Large intestine (tissue), 3 donors: ENCODE measurements around the gene KCNJ6. TPM values are rescaled to one million over a fixed set of nuclear protein-coding genes. Genes with fewer than 3 reads are reported as not detected.

Source experiments
- DNase-seq, 2 donors: peaks; one replicate each; pipeline versions ENCODE4 v3.0.0 to v3.0.0-alpha.2; 2013
- H3K27ac ChIP-seq: one replicate; pipeline ENCODE4 v1.5.1; 2013; ENCODE audit warnings: low read length
- H3K27me3 ChIP-seq: 2 replicates; pipeline ENCODE4 v1.6.1; 2013; ENCODE audit warnings: low read length; ENCODE audit not compliant: control insufficient read depth, insufficient read depth
- H3K36me3 ChIP-seq: 2 replicates; pipeline ENCODE4 v1.6.1; 2013; ENCODE audit warnings: low read length; ENCODE audit not compliant: control insufficient read depth, insufficient read depth
- H3K4me1 ChIP-seq: one replicate; pipeline ENCODE4 v1.6.1; 2013; ENCODE audit warnings: low read length; ENCODE audit not compliant: control insufficient read depth, insufficient read depth
- H3K4me3 ChIP-seq: one replicate; pipeline ENCODE4 v1.5.1; 2013; ENCODE audit warnings: low read length
- H3K9me3 ChIP-seq: one replicate; pipeline ENCODE4 v1.6.1; 2013; ENCODE audit warnings: mild to moderate bottlenecking, low read depth, low read length, moderate library complexity; ENCODE audit not compliant: control insufficient read depth
- WGBS: methylation state at CpG from one replicate; pipeline ENCODE4 v1.1.5; 2013; ENCODE audit warnings: low lambda C conversion rate; ENCODE audit not compliant: insufficient coverage; 5-methylcytosine and 5-hydroxymethylcytosine counted together
- polyA plus RNA-seq: library from polyadenylated mRNA; unstranded; fragments of 120-200 nt; gene quantifications from one replicate; pipeline ENCODE4 v1.2.1, GENCODE V29; 2013

KCNJ6 gene
- polyA plus RNA-seq, 1 donor: 0.39 TPM

GRCh38 chr21:37622755-37623154 lies 293.5 kb downstream of the KCNJ6 start:
- Histone ChIP-seq H3K4me1 (no peaks in the 10 kb centered on the region), H3K9me3 (no peaks in the 10 kb centered on the region), H3K27ac (no peak overlapping the region), H3K4me3 (no peak overlapping the region), H3K27me3 (no peaks in the 10 kb centered on the region), H3K36me3 (no peaks in the 10 kb centered on the region)
- WGBS: no CpG with 5 or more reads among the region's 8 CpGs
- no peak for DNase-seq

- Histone ChIP-seq H3K4me1 (no peaks in the 10 kb centered on the region), H3K9me3 (no peaks in the 10 kb centered on the region), H3K4me3 (no peak overlapping the region), H3K36me3 (no peaks in the 10 kb centered on the region), H3K27ac (no peak overlapping the region), H3K27me3 (no peaks in the 10 kb centered on the region)
- DNase-seq: no peak
These were observed 295.9 kb downstream of the KCNJ6 start for GRCh38 chr21:37620401-37620800.

GRCh38 chr21:37619464-37619974 lies 296.7 kb downstream of the KCNJ6 start:
- Histone ChIP-seq H3K9me3 (no peaks in the 10 kb centered on the region), H3K36me3 (no peaks in the 10 kb centered on the region), H3K27me3 (no peaks in the 10 kb centered on the region), H3K4me3 (no peak overlapping the region), H3K4me1 (no peaks in the 10 kb centered on the region), H3K27ac (no peak overlapping the region)
- 100% methylated on average over 2 of the region's 7 CpGs for WGBS
- no peak for DNase-seq

- WGBS: 50% methylated on average over 1 of the region's 7 CpGs
- DNase-seq: no peak
- Histone ChIP-seq H3K27me3 (no peaks in the 10 kb centered on the region), H3K4me1 (no peaks in the 10 kb centered on the region), H3K9me3 (no peaks in the 10 kb centered on the region), H3K27ac (no peak overlapping the region), H3K4me3 (no peak overlapping the region), H3K36me3 (no peaks in the 10 kb centered on the region)
These were observed 298.2 kb downstream of the KCNJ6 start for GRCh38 chr21:37618081-37618480.

- no CpG with 5 or more reads among the region's 6 CpGs for WGBS
- Histone ChIP-seq H3K27me3 (no peaks in the 10 kb centered on the region), H3K36me3 (no peaks in the 10 kb centered on the region), H3K27ac (no peak overlapping the region), H3K9me3 (no peaks in the 10 kb centered on the region), H3K4me1 (no peaks in the 10 kb centered on the region), H3K4me3 (no peak overlapping the region)
- DNase-seq: no peak
These were observed 300.3 kb downstream of the KCNJ6 start for GRCh38 chr21:37615962-37616361.

- no peaks in the 10 kb centered on the region for H3K4me1 ChIP-seq
- no peak overlapping the region for H3K27ac ChIP-seq
- 100% methylated on average over 1 of the region's 11 CpGs for WGBS
- H3K36me3 ChIP-seq: no peaks in the 10 kb centered on the region
- DNase-seq: no peak
- H3K4me3 ChIP-seq: no peak overlapping the region
- H3K9me3 ChIP-seq: no peaks in the 10 kb centered on the region
- H3K27me3 ChIP-seq: no peaks in the 10 kb centered on the region
These were observed 301.8 kb downstream of the KCNJ6 start for GRCh38 chr21:37614351-37614875.

- Histone ChIP-seq H3K36me3 (no peaks in the 10 kb centered on the region), H3K4me3 (no peak overlapping the region), H3K27ac (no peak overlapping the region), H3K9me3 (no peaks in the 10 kb centered on the region), H3K27me3 (no peaks in the 10 kb centered on the region), H3K4me1 (no peaks in the 10 kb centered on the region)
- no peak for DNase-seq
- 50% methylated on average over 2 of the region's 4 CpGs for WGBS
These were observed 309.2 kb downstream of the KCNJ6 start for GRCh38 chr21:37607081-37607480.

- no peak overlapping the region for H3K4me3 ChIP-seq
- no peaks in the 10 kb centered on the region for H3K27me3 ChIP-seq
- WGBS: 100% methylated on average over 2 of the region's 10 CpGs
- DNase-seq: no peak
- no peaks in the 10 kb centered on the region for H3K4me1 ChIP-seq
- no peaks in the 10 kb centered on the region for H3K36me3 ChIP-seq
- no peak overlapping the region for H3K27ac ChIP-seq
- H3K9me3 ChIP-seq: no peaks in the 10 kb centered on the region
These were observed 309.7 kb downstream of the KCNJ6 start for GRCh38 chr21:37606549-37606948.

- Histone ChIP-seq H3K36me3 (no peaks in the 10 kb centered on the region), H3K4me1 (no peaks in the 10 kb centered on the region), H3K27me3 (no peaks in the 10 kb centered on the region), H3K27ac (no peak overlapping the region), H3K9me3 (no peaks in the 10 kb centered on the region), H3K4me3 (no peak overlapping the region)
- DNase-seq: no peak
These were observed 311.3 kb downstream of the KCNJ6 start for GRCh38 chr21:37605006-37605405.

- Histone ChIP-seq H3K4me3 (no peak overlapping the region), H3K27me3 (no peaks in the 10 kb centered on the region), H3K36me3 (no peaks in the 10 kb centered on the region), H3K9me3 (no peaks in the 10 kb centered on the region), H3K27ac (no peak overlapping the region), H3K4me1 (no peaks in the 10 kb centered on the region)
- no CpG with 5 or more reads among the region's 2 CpGs for WGBS
- no peak for DNase-seq
These were observed 313.1 kb downstream of the KCNJ6 start for GRCh38 chr21:37603129-37603528.

- no peak overlapping the region for H3K4me3 ChIP-seq
- no peaks in the 10 kb centered on the region for H3K27me3 ChIP-seq
- 100% methylated on average over 2 of the region's 5 CpGs for WGBS
- no peak for DNase-seq
- no peaks in the 10 kb centered on the region for H3K4me1 ChIP-seq
- no peaks in the 10 kb centered on the region for H3K36me3 ChIP-seq
- no peak overlapping the region for H3K27ac ChIP-seq
- H3K9me3 ChIP-seq: no peaks in the 10 kb centered on the region
These were observed 314.3 kb downstream of the KCNJ6 start for GRCh38 chr21:37601915-37602314.
